Measurements from ENCODE around the gene SCO2.

SCO2 gene

DNA sequence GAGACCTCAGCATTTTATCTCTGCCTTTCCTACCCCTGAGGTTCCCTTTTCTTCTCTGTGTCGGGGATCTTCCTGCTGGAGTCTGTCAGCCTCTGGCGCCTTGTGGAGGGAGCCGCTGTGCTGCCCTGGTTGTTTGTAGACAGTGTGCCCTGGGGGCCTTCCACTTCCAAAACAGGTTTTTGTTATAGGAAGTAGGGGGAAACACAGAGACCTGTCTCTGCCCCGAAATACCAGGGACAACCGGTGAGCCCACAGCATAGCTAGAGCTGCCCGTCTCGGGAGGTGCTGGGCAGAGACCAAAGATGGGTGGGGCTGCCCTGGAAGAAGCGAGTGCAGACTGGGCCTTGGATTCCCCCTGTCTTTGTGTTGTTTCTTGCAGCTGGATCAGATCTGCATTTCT lies 9.3 kb downstream of the SCO2 start:
- Histone ChIP-seq H3K36me3 (ENCODE audit: control insufficient read depth in 2 of 2, insufficient read depth in 1 of 2, low read length in 2 of 2) (peaks cover 6 to 71% of the 10 kb centered on the region in 2 experiments; a peak in 2 of 3 replicates), H3K4me3 (ENCODE audit: low read depth, low read length) (no peak overlapping the region), H3K4me1 (ENCODE audit: control insufficient read depth, insufficient read depth, low read length) (no peaks in the 10 kb centered on the region), H3K9me3 (ENCODE audit: control insufficient read depth, insufficient read depth, low read depth, low read length) (no peaks in the 10 kb centered on the region), H3K27ac (ENCODE audit: extremely low read depth, low read depth, low read length) (no peak overlapping the region)
- ChIA-PET POLR2A (interaction anchor here (2.6 to 3.2 kb wide), 2 partner anchors 8 to 9 kb away, joined by 12 to 22 read pairs; partner anchors contain the start of genes LMF2, NCAPH2 and SCO2), CTCF (interaction anchor here (1.9 kb wide), 1 partner anchor 10 kb away, joined by 13 read pairs; the partner anchor contains the start of gene SCO2)
- TF ChIP-seq, protein P1, sequence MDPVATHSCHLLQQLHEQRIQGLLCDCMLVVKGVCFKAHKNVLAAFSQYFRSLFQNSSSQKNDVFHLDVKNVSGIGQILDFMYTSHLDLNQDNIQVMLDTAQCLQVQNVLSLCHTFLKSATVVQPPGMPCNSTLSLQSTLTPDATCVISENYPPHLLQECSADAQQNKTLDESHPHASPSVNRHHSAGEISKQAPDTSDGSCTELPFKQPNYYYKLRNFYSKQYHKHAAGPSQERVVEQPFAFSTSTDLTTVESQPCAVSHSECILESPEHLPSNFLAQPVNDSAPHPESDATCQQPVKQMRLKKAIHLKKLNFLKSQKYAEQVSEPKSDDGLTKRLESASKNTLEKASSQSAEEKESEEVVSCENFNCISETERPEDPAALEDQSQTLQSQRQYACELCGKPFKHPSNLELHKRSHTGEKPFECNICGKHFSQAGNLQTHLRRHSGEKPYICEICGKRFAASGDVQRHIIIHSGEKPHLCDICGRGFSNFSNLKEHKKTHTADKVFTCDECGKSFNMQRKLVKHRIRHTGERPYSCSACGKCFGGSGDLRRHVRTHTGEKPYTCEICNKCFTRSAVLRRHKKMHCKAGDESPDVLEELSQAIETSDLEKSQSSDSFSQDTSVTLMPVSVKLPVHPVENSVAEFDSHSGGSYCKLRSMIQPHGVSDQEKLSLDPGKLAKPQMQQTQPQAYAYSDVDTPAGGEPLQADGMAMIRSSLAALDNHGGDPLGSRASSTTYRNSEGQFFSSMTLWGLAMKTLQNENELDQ (tag by site-specific recombination; IDR thresholded peaks at IDR 0.05; ENCODE audit: low read depth) = no peak
- no peak for TF ChIP-seq ZNF302 (tag by site-specific recombination; IDR thresholded peaks at IDR 0.05; ENCODE audit: low read depth)
- TF ChIP-seq ZNF223 (tag by site-specific recombination; IDR thresholded peaks at IDR 0.05) = no peak
- no peak for TF ChIP-seq ZNF776 (tag by site-specific recombination; IDR thresholded peaks at IDR 0.05; ENCODE audit: borderline replicate concordance)
- TF ChIP-seq ZNF518A (tag by site-specific recombination; conservative IDR thresholded peaks at IDR 0.05; ENCODE audit: low read depth) = no peak
- TF ChIP-seq ZNF501 (tag by site-specific recombination; IDR thresholded peaks at IDR 0.05) = no peak
- no peak for TF ChIP-seq ZNF133 (tag by site-specific recombination; IDR thresholded peaks at IDR 0.05)
- TF ChIP-seq ZNF214 (tag by site-specific recombination; IDR thresholded peaks at IDR 0.05; ENCODE audit: borderline replicate concordance) = no peak
- TF ChIP-seq ZNF266 (tag by site-specific recombination; IDR thresholded peaks at IDR 0.05; ENCODE audit: low read depth) = no peak
- TF ChIP-seq ZBTB10 (tag by site-specific recombination; IDR thresholded peaks at IDR 0.05) = no peak

DNA sequence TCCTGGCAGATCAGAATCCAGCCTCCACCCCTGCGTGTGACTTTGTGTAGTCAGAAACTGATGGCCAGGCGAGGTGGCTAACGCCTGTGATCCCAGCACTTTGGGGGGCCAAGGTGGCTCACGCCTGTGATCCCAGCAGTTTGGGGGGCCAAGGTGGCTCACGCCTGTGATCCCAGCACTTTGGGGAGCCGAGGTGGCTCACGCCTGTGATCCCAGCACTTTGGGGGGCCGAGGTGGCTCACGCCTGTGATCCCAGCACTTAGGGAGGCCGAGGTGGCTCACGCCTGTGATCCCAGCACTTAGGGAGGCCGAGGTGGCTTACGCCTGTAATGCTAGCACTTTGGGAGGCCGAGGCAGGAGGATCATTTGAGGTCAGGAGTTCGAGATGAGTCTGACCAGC lies 12.2 kb downstream of the SCO2 start:
- H3K27ac ChIP-seq (ENCODE audit: extremely low read depth, low read depth, low read length) = 0 out of 2 replicates have a peak overlapping the region, but pooled peaks have one; percentile 14
- peaks cover 6% of the 10 kb centered on the region; the same call in 1 of the 2 replicates for H3K4me1 ChIP-seq (ENCODE audit: control insufficient read depth, insufficient read depth, low read length)
- ChIA-PET POLR2A (no interaction called here), CTCF (interaction anchor here (1.0 to 1.7 kb wide), 3 partner anchors 12 to 50 kb away, joined by 3 to 5 read pairs (median 3); partner anchors contain the start of genes SCO2 and SYCE3)
- H3K36me3 ChIP-seq (ENCODE audit: control insufficient read depth in 2 of 2, insufficient read depth in 1 of 2, low read length in 2 of 2) = peaks cover 6 to 52% of the 10 kb centered on the region in 2 experiments; a peak in 2 of 3 replicates
- H3K4me3 ChIP-seq (ENCODE audit: low read depth, low read length) = no peak overlapping the region
- no peaks in the 10 kb centered on the region for H3K9me3 ChIP-seq (ENCODE audit: control insufficient read depth, insufficient read depth, low read depth, low read length)
- TF ChIP-seq ZNF707 (tag by site-specific recombination; IDR thresholded peaks at IDR 0.05) = no peak
- TF ChIP-seq GLI4 (tag by site-specific recombination; IDR thresholded peaks at IDR 0.05) = no peak
- TF ChIP-seq KLF8 (tag by site-specific recombination; IDR thresholded peaks at IDR 0.05) = no peak
- no peak for TF ChIP-seq ZNF133 (tag by site-specific recombination; IDR thresholded peaks at IDR 0.05)
- TF ChIP-seq BCL11A (tag by site-specific recombination; IDR thresholded peaks at IDR 0.05; ENCODE audit: low read depth) = no peak
- TF ChIP-seq ZNF791 (tag by site-specific recombination; IDR thresholded peaks at IDR 0.05) = no peak
- no peak for TF ChIP-seq BCL6B (tag by site-specific recombination; IDR thresholded peaks at IDR 0.05)
- no peak for TF ChIP-seq GLIS1 (tag by site-specific recombination; IDR thresholded peaks at IDR 0.05)
- no peak for TF ChIP-seq ZNF311 (tag by site-specific recombination; IDR thresholded peaks at IDR 0.05; ENCODE audit: borderline replicate concordance)
- no peak for TF ChIP-seq ZNF658 (tag by site-specific recombination; IDR thresholded peaks at IDR 0.05)
- no peak for TF ChIP-seq ZNF701 (tag by site-specific recombination; IDR thresholded peaks at IDR 0.05)
- TF ChIP-seq ZNF610 (tag by site-specific recombination; IDR thresholded peaks at IDR 0.05; ENCODE audit: borderline replicate concordance) = no peak
- no peak for TF ChIP-seq ZNF146 (tag by site-specific recombination; IDR thresholded peaks at IDR 0.05)
